Endothelial cell of umbilical vein (primary cell): ENCODE data around the gene VSX2. TPM values are rescaled to one million over a fixed set of nuclear protein-coding genes. Genes with fewer than 3 reads are reported as not detected.

Experiments
- BruUV-seq: library from RNA; stranded (reverse); fragments of 400-500 nt; replicated peaks from 2 replicates; lab custom pipeline; 2021; lab: Mats Ljungman, UMichigan
- CTCF ChIA-PET: fragments of 300-600, 350-600 bp; sonication (Branson Sonifier 250); formaldehyde crosslinking; loops from one replicate; lab custom pipeline; 2021; ENCODE audit warnings: antibody characterized with exemption, inconsistent platforms; lab: Charles Lee
- POLR2A ChIA-PET: fragments of 300-600, 350-600 bp; sonication (Branson Sonifier 250); formaldehyde crosslinking; loops from one replicate; lab custom pipeline; 2021; ENCODE audit warnings: antibody characterized with exemption, inconsistent platforms; lab: Charles Lee
- DNase-seq: peaks from one replicate; pipeline ENCODE4 v3.0.0-alpha.2; 2011; ENCODE audit warnings: low read depth, low spot score
- FAIRE-seq: peaks from 2 replicates; lab custom pipeline; 2011; peaks lifted over from hg19 to GRCh38; lab: Jason Lieb, UNC
- H2AFZ ChIP-seq: 2 replicates; pipeline ENCODE4 v1.6.0; 2012; ENCODE audit warnings: low read depth, low read length, control low read depth, inconsistent platforms
- H3K27ac ChIP-seq: 2 replicates; pipeline ENCODE4 v1.5.1; 2011; ENCODE audit warnings: low read depth, mild to moderate bottlenecking, control low read depth, low read length, moderate library complexity; ENCODE audit not compliant: insufficient read depth
- H3K27me3 ChIP-seq, 2 experiments: 2 replicates each; pipeline versions ENCODE4 v1.6.0 to v1.6.1; 2011; ENCODE audit warnings: low read length in 2 of 2, mixed read lengths in 1 of 2; ENCODE audit not compliant: control insufficient read depth in 2 of 2, insufficient read depth in 2 of 2
- H3K36me3 ChIP-seq, 2 experiments: 2 replicates in 1 of 2; 3 replicates in 1 of 2; pipeline ENCODE4 v1.5.1; 2011; ENCODE audit warnings: low read length in 2 of 2, mild to moderate bottlenecking in 1 of 2, moderate library complexity in 1 of 2; ENCODE audit not compliant: control insufficient read depth in 2 of 2, insufficient read depth in 2 of 2; ENCODE audit errors: extremely low read depth in 1 of 2
- H3K4me1 ChIP-seq: 3 replicates; pipeline ENCODE4 v1.5.1; 2011; ENCODE audit warnings: mild to moderate bottlenecking, low read length; ENCODE audit not compliant: control insufficient read depth, insufficient read depth; ENCODE audit errors: extremely low read depth
- H3K4me2 ChIP-seq: 2 replicates; pipeline ENCODE4 v1.6.1; 2011; ENCODE audit warnings: low read length, control low read depth, mixed read lengths; ENCODE audit not compliant: insufficient read depth
- H3K4me3 ChIP-seq, 3 experiments: fragments of 200-600 bp in 1 of 3; sonication (generic), shearing (Covaris generic) in 1 of 3; replicated peaks in 1 of 3; 2 replicates each; pipeline ENCODE4 v1.5.1; 2011 to 2016; ENCODE audit warnings: control low read depth in 3 of 3, low read length in 3 of 3, mild to moderate bottlenecking in 2 of 3, inconsistent platforms in 1 of 3, low read depth in 1 of 3, moderate library complexity in 1 of 3; ENCODE audit not compliant: insufficient read depth in 1 of 3
- H3K79me2 ChIP-seq: 2 replicates; pipeline ENCODE4 v1.6.0; 2012; ENCODE audit warnings: low read length, inconsistent platforms; ENCODE audit not compliant: control insufficient read depth, insufficient read depth
- H3K9ac ChIP-seq: replicated peaks from 2 replicates; pipeline ENCODE3; 2011; ENCODE audit warnings: low read length, control low read depth; ENCODE audit not compliant: insufficient read depth; ENCODE audit errors: extremely low read depth
- H3K9me1 ChIP-seq: replicated peaks from 3 replicates; pipeline ENCODE4 v1.6.0; 2011; ENCODE audit warnings: mild to moderate bottlenecking, low read length; ENCODE audit not compliant: control insufficient read depth, insufficient read depth; ENCODE audit errors: extremely low read depth
- H3K9me3 ChIP-seq: replicated peaks from 2 replicates; pipeline ENCODE4 v1.5.1; 2012; ENCODE audit warnings: low read length, inconsistent platforms; ENCODE audit not compliant: control insufficient read depth, insufficient read depth
- H4K20me1 ChIP-seq: replicated peaks from 2 replicates; pipeline ENCODE3; 2011; ENCODE audit warnings: mild to moderate bottlenecking, low read length; ENCODE audit not compliant: control insufficient read depth, insufficient read depth; ENCODE audit errors: extremely low read depth
- CTCF ChIP-seq, 2 donors: IDR thresholded peaks; 1 replicate in 1 of 2; 2 replicates in 1 of 2; pipeline ENCODE4 v1.5.1; 2011; ENCODE audit warnings: low read length in 2 of 2, mild to moderate bottlenecking in 2 of 2, moderate library complexity in 2 of 2, control low read depth in 1 of 2, inconsistent platforms in 1 of 2, low read depth in 1 of 2; ENCODE audit not compliant: insufficient read depth in 1 of 2; ENCODE audit errors: extremely low read depth in 1 of 2
- EZH2 ChIP-seq: IDR thresholded peaks from 2 replicates; pipeline ENCODE4 v1.6.1; 2012; ENCODE audit warnings: borderline replicate concordance, low read depth, mild to moderate bottlenecking, moderate library complexity, low read length, inconsistent platforms; ENCODE audit not compliant: severe bottlenecking
- FOS ChIP-seq: IDR thresholded peaks from 2 replicates; pipeline ENCODE4 v1.6.1; 2011; ENCODE audit warnings: mild to moderate bottlenecking, low read length, moderate library complexity, borderline replicate concordance; ENCODE audit not compliant: insufficient read depth
- GATA2 ChIP-seq: IDR thresholded peaks from 2 replicates; pipeline ENCODE4 v1.7.0; 2011; ENCODE audit warnings: low read depth, mild to moderate bottlenecking, moderate library complexity, mixed read lengths, low read length; ENCODE audit not compliant: insufficient read length, insufficient read depth
- JUN ChIP-seq: IDR thresholded peaks from 2 replicates; pipeline ENCODE4 v1.6.1; 2011; ENCODE audit warnings: borderline replicate concordance, low read depth; ENCODE audit not compliant: insufficient read length, insufficient read depth
- MAX ChIP-seq: IDR thresholded peaks from 2 replicates; pipeline ENCODE4 v1.6.1; 2011; ENCODE audit not compliant: insufficient read depth, insufficient read length
- MYC ChIP-seq: IDR thresholded peaks from one replicate; pipeline ENCODE4 v1.6.1; 2011; ENCODE audit warnings: mild to moderate bottlenecking, low read depth, low read length
- POLR2A ChIP-seq: IDR thresholded peaks from 2 replicates; pipeline ENCODE4 v1.6.1; 2012; ENCODE audit warnings: low read depth, mild to moderate bottlenecking, control low read depth, low read length
- POLR2AphosphoS5 ChIP-seq: IDR thresholded peaks from 2 replicates; pipeline ENCODE4 v1.6.1; 2012; ENCODE audit warnings: low read depth, mild to moderate bottlenecking, control low read depth, low read length, moderate library complexity; ENCODE audit not compliant: insufficient read depth
- dilution Hi-C: fragments of 300-500 bp; cut with MboI; formaldehyde crosslinking; loops from one replicate; pipeline ENCODE4 v1.15.0; 2019; ENCODE audit warnings: low sequenced_read_pairs; ENCODE audit not compliant: extremely low pct_ligation_motif_present
- intact Hi-C: fragments of 100-400 bp; cut with micrococcal nuclease; formaldehyde crosslinking; loops from one replicate; pipeline ENCODE4 v1.10.0; 2022
- polyA plus RNA-seq, 4 experiments: library from polyadenylated mRNA; depleted of rRNA in 3 of 4; stranded (reverse) in 3 of 4; unstranded in 1 of 4; fragments of >200 nt; gene quantifications; 2 replicates each; pipeline versions ENCODE4 v1.2.1 to v1.2.3, GENCODE V29; 2011 to 2012; ENCODE audit warnings: missing spikeins in 1 of 4
- total RNA-seq: library from RNA; stranded (reverse); gene quantifications from 2 replicates; pipeline ENCODE4 v1.2.3, GENCODE V29; 2021

The VSX2 gene
- total and polyA plus RNA-seq, 2 donors (not counting 3 experiments of a cell fraction or from before 2014, with no cell fraction given), result not detected

- Histone ChIP-seq H3K4me2 (no peak overlapping the region), H3K79me2 (no peaks in the 10 kb centered on the region), H4K20me1 (no peaks in the 10 kb centered on the region), H3K27me3 (peaks cover 61 to 70% of the 10 kb centered on the region in 2 experiments), H3K27ac (no peak overlapping the region), H3K4me1 (peaks cover 3% of the 10 kb centered on the region), H2AFZ (no peak overlapping the region), H3K36me3 (no peaks in the 10 kb centered on the region), H3K4me3 (no peak overlapping the region), H3K9me1 (no peaks in the 10 kb centered on the region), H3K9ac (no peak overlapping the region), H3K9me3 (no peaks in the 10 kb centered on the region)
- no peak for FAIRE-seq
- DNase-seq, result no peak
- TF ChIP-seq FOS (no peak), MAX (no peak), CTCF (IDR thresholded peaks at IDR 0.05; ENCODE audit: extremely low read depth in 1 of 2, insufficient read depth in 1 of 2, low read depth in 1 of 2, low read length in 2 of 2) (no peak), POLR2A (no peak), POLR2AphosphoS5 (no peak)
- intact Hi-C loops, result no loop called here
- no TSS peak for BruUV-seq
- ChIA-PET CTCF (no interaction called here), POLR2A (no interaction called here)
- dilution Hi-C loops, result no loop called here
These were observed 4.9 kb downstream of the VSX2 start for GRCh38 chr14:74244115-74244514.

GRCh38 chr14:74245292-74245691 lies 6.0 kb downstream of the VSX2 start:
- peaks cover 3% of the 10 kb centered on the region for H3K4me1 ChIP-seq
- H3K27me3 ChIP-seq, result peaks cover 49 to 59% of the 10 kb centered on the region in 2 experiments
- DNase-seq (no peak), FAIRE-seq (no peak)
- H3K79me2 ChIP-seq, result no peaks in the 10 kb centered on the region
- H3K9ac ChIP-seq, result no peak overlapping the region
- no peak overlapping the region for H3K27ac ChIP-seq
- H3K36me3 ChIP-seq, result no peaks in the 10 kb centered on the region
- dilution Hi-C loops, result no loop called here
- no peak overlapping the region for H2AFZ ChIP-seq
- no peak overlapping the region for H3K4me2 ChIP-seq
- ChIA-PET CTCF (interaction anchor here (4.6 kb wide), 1 partner anchor 13 kb away, joined by 28 read pairs; no protein-coding TSS in a partner anchor), POLR2A (no interaction called here)
- no peaks in the 10 kb centered on the region for H4K20me1 ChIP-seq
- no peaks in the 10 kb centered on the region for H3K9me1 ChIP-seq
- intact Hi-C loops, result no loop called here
- H3K9me3 ChIP-seq, result no peaks in the 10 kb centered on the region
- no TSS peak for BruUV-seq
- H3K4me3 ChIP-seq, result no peak overlapping the region
- TF ChIP-seq MYC (no peak), CTCF (IDR thresholded peaks at IDR 0.05; ENCODE audit: extremely low read depth in 1 of 2, insufficient read depth in 1 of 2, low read depth in 1 of 2, low read length in 2 of 2) (no peak), POLR2A (no peak), MAX (no peak), EZH2 (no peak), POLR2AphosphoS5 (no peak), JUN (no peak), FOS (no peak), GATA2 (no peak)
